Thoracic aorta (tissue), 2 donors: ENCODE measurements around the gene CREG1. TPM values are rescaled to one million over a fixed set of nuclear protein-coding genes. Genes with fewer than 3 reads are reported as not detected.

Experiments
- ATAC-seq: fragments of 150-250 bp; one replicate; pipeline ENCODE4 v1.8.0; 2017; ENCODE audit warnings: low read depth; ENCODE audit not compliant: insufficient number of reproducible peaks, low FRiP score
- DNase-seq: peaks from one replicate; pipeline ENCODE4 v3.0.0-alpha.2; 2020; ENCODE audit warnings: low spot score
- H3K27ac ChIP-seq, 2 donors: fragments of 200-600 bp; sonication (generic); 1 replicate in 1 of 2; 2 replicates in 1 of 2; pipeline ENCODE4 v1.5.1; 2016; ENCODE audit warnings: mild to moderate bottlenecking in 2 of 2, moderate library complexity in 2 of 2
- H3K27me3 ChIP-seq: fragments of 200-600 bp; sonication (generic); replicated peaks from 2 replicates; pipeline ENCODE4 v1.6.0; 2016; ENCODE audit warnings: mild to moderate bottlenecking; ENCODE audit not compliant: insufficient read depth
- H3K36me3 ChIP-seq: fragments of 200-600 bp; sonication (generic); one replicate; pipeline ENCODE4 v1.5.1; 2016
- H3K4me1 ChIP-seq, 2 donors: fragments of 200-600 bp; sonication (generic); 1 replicate in 1 of 2; 2 replicates in 1 of 2; pipeline versions ENCODE4 v1.5.1 to v1.6.0; 2016; ENCODE audit warnings: low read depth in 2 of 2, mild to moderate bottlenecking in 1 of 2; ENCODE audit not compliant: control insufficient read depth in 1 of 2
- H3K4me3 ChIP-seq: fragments of 200-600 bp; sonication (generic); 2 replicates; pipeline ENCODE4 v1.5.1; 2016; ENCODE audit warnings: mild to moderate bottlenecking
- H3K9me3 ChIP-seq: fragments of 200-600 bp; sonication (generic); 2 replicates; pipeline ENCODE4 v1.5.1; 2016
- CTCF ChIP-seq: fragments of 200-600 bp; sonication (generic); IDR thresholded peaks from one replicate; pipeline ENCODE4 v1.5.1; 2019; ENCODE audit warnings: antibody characterized with exemption
- total RNA-seq, 2 donors: library from RNA; depleted of rRNA; stranded (reverse); fragments of >200 nt; gene quantifications; one replicate each; pipeline versions ENCODE4 v1.1.0 to v1.2.3, GENCODE V29; 2016

Gene CREG1
- total RNA-seq, 2 donors from 2014 or later = 187 to 266 TPM

DNA sequence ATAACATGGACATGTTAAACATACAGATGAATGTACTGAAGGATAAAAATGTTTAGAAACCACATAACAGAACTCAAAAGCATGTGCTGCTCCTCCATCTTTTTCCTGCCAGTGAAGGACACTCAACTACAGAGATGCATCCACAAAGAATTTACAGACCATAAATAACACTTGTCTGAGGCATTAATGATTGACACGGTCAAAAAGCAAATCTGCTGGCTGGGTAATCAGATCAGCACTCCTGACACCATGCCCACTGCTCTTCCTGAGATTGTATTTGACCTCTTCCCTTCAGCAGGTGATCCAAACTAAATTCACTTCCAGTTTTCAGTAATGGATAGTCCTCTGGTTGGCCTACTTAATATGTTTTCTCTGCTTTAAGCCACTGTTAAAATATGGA, 6.6 kb downstream of the CREG1 start:
- peaks cover 4% of the 10 kb centered on the region for H3K36me3 ChIP-seq

GRCh38 chr1:167545349-167545748, 8.2 kb downstream of the CREG1 start:
- TF ChIP-seq CTCF = no peak
- peaks cover 4% of the 10 kb centered on the region for H3K36me3 ChIP-seq
- no peak for ATAC-seq

More for the DNA sequence above, 6.6 kb downstream of the CREG1 start:
- H3K27ac ChIP-seq = no peak overlapping the region
- H3K4me1 ChIP-seq = peaks cover 13 to 42% of the 10 kb centered on the region in 2 donors
- TF ChIP-seq CTCF = no peak
- H3K9me3 ChIP-seq = no peaks in the 10 kb centered on the region
- H3K4me3 ChIP-seq = no peak overlapping the region
- no peaks in the 10 kb centered on the region for H3K27me3 ChIP-seq
- DNase-seq (no peak), ATAC-seq (no peak)

GRCh38 chr1:167544447-167545093, 9.0 kb downstream of the CREG1 start:
- Histone ChIP-seq H3K27ac (no peak overlapping the region), H3K4me1 (peaks cover 10 to 18% of the 10 kb centered on the region in 2 donors), H3K4me3 (no peak overlapping the region), H3K9me3 (no peaks in the 10 kb centered on the region), H3K36me3 (peaks cover 4% of the 10 kb centered on the region), H3K27me3 (no peaks in the 10 kb centered on the region)
- no peak for TF ChIP-seq CTCF
- DNase-seq = no peak
- ATAC-seq = no peak

More at GRCh38 chr1:167545349-167545748, 8.2 kb downstream of the CREG1 start:
- Histone ChIP-seq H3K9me3 (no peaks in the 10 kb centered on the region), H3K27ac (no peak overlapping the region), H3K4me1 (peaks cover 10 to 26% of the 10 kb centered on the region in 2 donors), H3K4me3 (no peak overlapping the region), H3K27me3 (no peaks in the 10 kb centered on the region)
- DNase-seq = no peak

DNA sequence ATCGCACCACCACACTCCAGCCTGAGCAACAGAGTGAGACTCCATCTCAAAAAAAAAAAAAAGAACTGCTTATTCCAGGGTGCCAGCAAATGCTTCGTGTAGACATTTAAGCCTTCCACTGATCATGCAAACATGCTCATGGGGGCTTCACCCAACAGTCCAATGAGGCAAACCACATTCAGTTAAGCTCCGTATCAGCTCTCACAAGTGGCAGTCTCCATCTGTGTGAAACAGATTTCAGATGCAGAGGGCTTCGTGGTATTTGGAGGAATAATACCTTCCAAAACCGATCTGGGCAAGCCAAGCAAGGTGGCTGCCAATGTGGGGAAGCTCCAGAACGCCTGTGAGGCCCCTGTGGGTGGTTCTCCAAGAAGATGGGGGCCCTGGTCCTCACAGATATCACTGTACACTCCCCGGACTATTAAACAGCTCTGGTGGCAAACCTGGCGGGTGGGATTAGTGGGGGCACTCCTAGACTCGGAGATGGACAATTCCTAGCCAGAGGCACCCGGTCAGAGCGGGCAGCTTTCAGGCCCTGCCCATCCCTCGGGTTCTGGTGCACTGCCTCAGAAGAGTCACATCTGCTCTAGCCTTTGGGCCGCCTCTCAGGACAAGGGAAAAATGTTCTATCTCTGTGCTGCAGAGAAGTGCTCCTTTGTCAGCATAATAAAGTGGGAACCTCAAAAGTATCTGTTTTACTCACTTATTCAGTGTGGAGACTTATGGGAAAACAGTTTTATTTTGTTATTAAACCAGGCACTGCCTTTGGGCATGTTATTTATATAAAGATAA, 10.2 kb downstream of the CREG1 start:
- H3K27ac ChIP-seq = no peak overlapping the region
- no peak for ATAC-seq
- no peaks in the 10 kb centered on the region for H3K27me3 ChIP-seq
- no peaks in the 10 kb centered on the region for H3K9me3 ChIP-seq
- H3K4me1 ChIP-seq = peaks cover 6 to 7% of the 10 kb centered on the region in 2 donors
- DNase-seq = no peak
- no peak for TF ChIP-seq CTCF
- peaks cover 4% of the 10 kb centered on the region for H3K36me3 ChIP-seq
- H3K4me3 ChIP-seq = no peak overlapping the region
